ENCODE measurements around the gene FGGY.
"Not testable (repeated sequence)": the region's sequence is repeated elsewhere in the genome, so short reads cannot be mapped to it uniquely, and the experiment has no call there.

Gene FGGY

DNA sequence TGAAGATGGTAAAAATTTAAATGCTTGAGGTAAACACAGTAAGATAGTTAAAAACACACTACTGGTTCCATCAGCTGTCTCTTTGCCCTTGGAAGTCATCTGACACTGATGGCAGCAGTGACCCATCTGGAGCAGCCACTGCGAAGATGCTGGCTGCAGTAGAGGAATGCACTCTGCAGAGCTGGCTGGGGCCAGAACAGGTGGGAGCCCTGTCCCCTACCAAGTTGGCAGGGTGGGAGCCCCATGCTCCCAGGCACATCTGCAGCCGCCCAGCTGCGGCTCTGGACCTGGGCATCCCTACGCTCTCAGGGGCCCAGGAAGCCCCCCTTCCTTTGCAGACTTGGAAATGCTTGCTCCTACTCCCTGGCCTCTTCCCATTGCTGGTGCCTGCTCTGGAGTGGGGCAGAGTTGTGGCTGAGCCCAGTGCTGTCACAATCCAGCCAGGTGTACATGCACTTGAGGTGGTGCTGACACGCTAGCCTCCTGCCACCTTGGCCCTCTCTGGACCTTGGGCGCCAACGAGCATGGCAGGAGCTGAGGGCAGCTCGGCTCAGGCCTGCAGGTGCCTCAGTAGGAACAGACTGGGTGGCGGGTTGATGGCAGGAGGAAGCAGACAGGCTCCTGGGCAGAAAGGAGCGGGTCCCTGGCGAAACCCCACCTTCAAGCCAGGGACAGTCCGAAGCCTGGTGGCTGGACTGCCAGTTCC lies 227.0 kb downstream of the FGGY start:
- TF ChIP-seq, protein P1, sequence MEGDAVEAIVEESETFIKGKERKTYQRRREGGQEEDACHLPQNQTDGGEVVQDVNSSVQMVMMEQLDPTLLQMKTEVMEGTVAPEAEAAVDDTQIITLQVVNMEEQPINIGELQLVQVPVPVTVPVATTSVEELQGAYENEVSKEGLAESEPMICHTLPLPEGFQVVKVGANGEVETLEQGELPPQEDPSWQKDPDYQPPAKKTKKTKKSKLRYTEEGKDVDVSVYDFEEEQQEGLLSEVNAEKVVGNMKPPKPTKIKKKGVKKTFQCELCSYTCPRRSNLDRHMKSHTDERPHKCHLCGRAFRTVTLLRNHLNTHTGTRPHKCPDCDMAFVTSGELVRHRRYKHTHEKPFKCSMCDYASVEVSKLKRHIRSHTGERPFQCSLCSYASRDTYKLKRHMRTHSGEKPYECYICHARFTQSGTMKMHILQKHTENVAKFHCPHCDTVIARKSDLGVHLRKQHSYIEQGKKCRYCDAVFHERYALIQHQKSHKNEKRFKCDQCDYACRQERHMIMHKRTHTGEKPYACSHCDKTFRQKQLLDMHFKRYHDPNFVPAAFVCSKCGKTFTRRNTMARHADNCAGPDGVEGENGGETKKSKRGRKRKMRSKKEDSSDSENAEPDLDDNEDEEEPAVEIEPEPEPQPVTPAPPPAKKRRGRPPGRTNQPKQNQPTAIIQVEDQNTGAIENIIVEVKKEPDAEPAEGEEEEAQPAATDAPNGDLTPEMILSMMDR (IDR thresholded peaks at IDR 0.05; ENCODE audit: low read depth, low read length, missing control alignments) = no peak
- DNase-seq (ENCODE audit: low read depth) = no peak
- no peak overlapping the region for H3K4me3 ChIP-seq (ENCODE audit: low read depth, low read length)

DNA sequence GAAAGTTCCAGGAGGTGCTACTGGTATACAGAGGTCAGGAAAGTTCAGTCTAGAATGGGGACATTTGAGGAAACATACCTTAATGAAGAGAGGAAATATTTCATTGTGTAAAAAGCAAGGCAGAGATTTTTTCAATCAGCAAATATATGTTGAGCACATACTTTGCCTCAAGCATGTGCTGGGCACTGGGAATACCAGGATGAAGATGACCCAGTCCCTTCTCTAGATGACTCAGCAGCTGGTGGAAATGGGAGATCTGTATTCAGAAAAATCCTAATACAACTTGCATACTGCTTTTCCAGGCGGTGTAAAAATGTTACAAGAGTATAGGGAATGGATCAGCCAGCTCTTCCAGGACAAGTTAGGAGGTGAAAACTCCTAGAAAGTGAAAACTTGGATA lies 229.3 kb downstream of the FGGY start:
- no peak for DNase-seq (ENCODE audit: low read depth)
- no peak overlapping the region for H3K4me3 ChIP-seq (ENCODE audit: low read depth, low read length)
- TF ChIP-seq, protein P1 (IDR thresholded peaks at IDR 0.05; ENCODE audit: low read depth, low read length, missing control alignments) = no peak

DNA sequence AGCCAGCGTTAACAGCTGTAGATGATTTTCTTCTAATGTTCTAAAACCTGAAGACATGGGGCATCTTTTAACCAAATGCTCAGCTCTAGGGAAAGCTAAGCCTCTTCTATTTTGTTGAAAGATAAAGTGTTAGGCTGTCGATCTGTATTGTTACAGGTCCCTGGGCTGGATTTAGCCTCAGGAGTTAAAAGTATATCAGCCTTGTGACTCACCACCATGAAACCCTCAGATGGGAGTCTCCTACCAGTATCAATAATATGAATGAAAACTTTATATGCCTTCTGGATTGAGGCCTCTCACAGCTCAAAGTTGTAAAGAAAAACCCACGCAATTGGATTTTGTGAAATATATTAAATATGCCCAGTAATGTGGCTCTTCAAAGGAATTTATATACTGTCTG lies 231.6 kb downstream of the FGGY start:
- no peak for DNase-seq (ENCODE audit: low read depth)
- no peak overlapping the region for H3K4me3 ChIP-seq (ENCODE audit: low read depth, low read length)
- TF ChIP-seq, protein P1 (IDR thresholded peaks at IDR 0.05; ENCODE audit: low read depth, low read length, missing control alignments) = no peak

DNA sequence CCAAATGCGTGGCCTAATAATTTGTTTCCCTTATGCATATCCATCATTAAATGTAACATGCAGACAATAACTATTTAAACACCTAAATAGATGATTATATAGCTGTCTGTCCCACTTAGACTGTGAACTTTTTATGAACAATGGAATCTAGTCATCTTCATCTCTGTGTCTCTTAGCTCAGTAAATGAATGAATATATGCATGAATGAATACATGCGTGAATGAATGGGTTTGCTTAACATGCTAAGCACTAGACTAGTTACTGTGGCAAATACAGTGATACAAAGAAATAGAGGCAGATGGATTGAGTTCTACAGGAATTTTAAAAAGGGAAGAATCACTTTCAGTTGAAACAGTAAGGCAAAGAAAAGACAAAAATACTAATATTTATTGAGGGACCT lies 232.0 kb downstream of the FGGY start:
- TF ChIP-seq, protein P1 (IDR thresholded peaks at IDR 0.05; ENCODE audit: low read depth, low read length, missing control alignments) = no peak
- DNase-seq (ENCODE audit: low read depth) = no peak
- H3K4me3 ChIP-seq (ENCODE audit: low read depth, low read length) = no peak overlapping the region

DNA sequence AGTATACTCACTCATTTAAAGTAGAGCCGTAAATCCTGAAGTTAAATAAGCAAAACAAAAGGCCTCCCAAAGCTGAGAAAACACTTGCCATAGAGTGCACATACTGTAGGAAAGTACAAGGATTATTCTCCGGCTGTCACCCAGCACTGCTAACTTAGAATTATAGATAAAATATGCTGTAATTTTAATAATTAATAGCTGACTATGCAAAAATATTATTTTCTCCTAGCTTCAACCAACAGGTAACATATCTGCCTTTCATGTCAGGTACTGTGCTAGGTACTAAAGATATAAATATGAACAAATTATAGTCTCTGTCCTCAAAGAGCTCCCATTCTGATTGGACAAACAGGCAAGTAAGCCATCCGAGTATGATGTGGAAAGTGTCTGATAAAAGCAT lies 233.2 kb downstream of the FGGY start:
- TF ChIP-seq, protein P1 (IDR thresholded peaks at IDR 0.05; ENCODE audit: low read depth, low read length, missing control alignments) = no peak
- no peak overlapping the region for H3K4me3 ChIP-seq (ENCODE audit: low read depth, low read length)
- no peak for DNase-seq (ENCODE audit: low read depth)

DNA sequence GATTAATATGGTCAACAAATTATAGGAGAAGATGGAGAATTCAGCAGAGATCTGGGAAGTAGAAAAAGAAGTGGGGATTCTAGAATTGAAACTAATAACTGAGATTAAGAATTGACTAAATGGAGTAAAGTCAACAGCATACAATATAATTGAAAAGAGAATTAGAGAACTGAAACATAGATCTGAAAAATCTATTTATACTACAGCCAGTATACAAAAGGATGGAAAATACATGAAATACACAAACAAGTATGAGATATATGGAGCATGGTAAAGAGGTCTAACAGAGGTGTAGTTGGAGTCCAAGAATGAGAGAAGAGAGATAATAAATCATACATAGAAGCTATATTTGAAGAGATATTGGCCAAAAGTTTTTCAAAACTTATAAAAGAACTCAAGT lies 235.2 kb downstream of the FGGY start:
- no peak overlapping the region for H3K4me3 ChIP-seq (ENCODE audit: low read depth, low read length)
- TF ChIP-seq, protein P1 (IDR thresholded peaks at IDR 0.05; ENCODE audit: low read depth, low read length, missing control alignments) = no peak
- no peak for DNase-seq (ENCODE audit: low read depth)

DNA sequence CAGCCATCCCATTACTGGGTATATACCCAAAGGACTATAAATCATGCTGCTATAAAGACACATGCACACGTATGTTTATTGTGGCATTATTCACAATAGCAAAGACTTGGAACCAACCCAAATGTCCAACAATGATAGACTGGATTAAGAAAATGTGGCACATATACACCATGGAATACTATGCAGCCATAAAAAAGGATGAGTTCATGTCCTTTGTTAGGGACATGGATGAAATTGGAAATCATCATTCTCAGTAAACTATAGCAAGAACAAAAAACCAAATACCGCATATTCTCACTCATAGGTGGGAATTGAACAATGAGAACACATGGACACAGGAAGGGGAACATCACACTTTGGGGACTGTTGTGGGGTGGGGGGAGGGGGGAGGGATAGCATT lies 241.6 kb downstream of the FGGY start:
- H3K4me3 ChIP-seq (ENCODE audit: low read depth, low read length); DNase-seq (ENCODE audit: low read depth): not testable (repeated sequence)
